HCEC 1CT (cell line): ENCODE data around the gene GPR171.
"Not testable (repeated sequence)": the region's sequence is repeated elsewhere in the genome, so short reads cannot be mapped to it uniquely, and the experiment has no call there.

ENCODE experiments used
- DNase-seq: peaks from one replicate; pipeline ENCODE4 v3.0.0-alpha.2; 2017

GPR171 gene

DNA sequence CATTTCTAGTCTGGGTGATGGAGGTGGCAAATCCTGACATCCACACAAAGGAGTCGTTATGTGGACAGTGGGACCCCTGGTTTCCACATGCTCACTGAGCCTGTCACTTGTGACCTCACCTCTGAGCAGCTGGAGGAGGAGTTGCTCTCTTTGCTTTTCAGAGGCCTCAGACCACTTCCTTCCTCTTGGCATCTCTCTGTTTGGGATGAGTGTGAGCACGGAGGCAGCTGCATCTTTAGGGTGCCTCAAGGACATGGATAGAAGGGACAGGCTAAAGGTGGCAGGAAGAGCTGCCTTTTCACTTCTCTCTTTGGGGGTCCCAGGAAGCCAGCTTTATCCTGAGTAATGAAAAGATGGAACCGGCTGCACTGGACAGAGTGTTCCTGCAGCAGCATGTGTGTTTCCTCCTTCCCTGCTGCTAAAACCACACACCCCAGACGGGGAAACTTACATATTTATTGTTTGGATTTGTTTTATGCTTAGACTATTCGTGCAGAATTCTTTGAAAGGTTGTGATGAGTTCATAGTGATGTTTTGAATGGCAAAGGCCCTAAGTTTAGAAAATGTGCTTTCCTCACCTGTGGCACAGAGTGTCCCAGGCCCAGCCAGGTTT, 31.8 kb downstream of the GPR171 start:
- no peak for DNase-seq

DNA sequence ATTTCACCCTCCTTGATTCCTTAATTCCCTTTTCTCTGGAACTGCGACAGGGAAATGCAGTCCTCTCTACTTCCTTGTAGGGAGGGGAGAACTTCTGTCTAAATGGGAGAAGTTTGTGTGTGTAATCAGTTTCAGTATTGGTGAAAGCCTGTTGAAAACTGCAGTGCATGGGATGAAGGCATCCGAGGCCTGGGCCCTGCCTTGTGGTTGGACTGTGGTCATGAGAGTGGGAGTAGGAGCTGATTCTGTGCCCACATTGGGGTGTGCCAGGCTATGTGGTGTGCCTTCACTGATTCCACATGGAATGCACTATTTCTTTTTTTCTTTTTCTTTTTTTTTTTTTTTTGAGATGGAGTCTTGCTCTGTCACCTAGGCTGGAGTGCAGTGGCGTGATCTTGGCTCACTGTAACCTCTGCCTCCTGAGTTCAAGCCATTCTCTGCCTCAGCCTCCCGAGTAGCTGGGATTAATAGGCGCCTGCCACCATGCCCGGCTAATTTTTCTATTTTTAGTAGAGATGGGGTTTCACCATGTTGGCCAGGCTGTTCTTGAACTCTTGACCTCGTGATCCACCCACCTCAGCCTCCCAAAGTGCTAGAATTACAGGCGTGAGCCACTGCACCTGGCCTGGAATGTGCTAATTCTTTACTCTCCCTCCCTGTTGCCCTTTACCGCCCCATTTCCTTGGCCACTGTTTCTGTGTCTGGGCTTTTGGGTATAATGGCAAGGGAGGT, 32.9 kb downstream of the GPR171 start:
- not testable (repeated sequence) for DNase-seq

DNA sequence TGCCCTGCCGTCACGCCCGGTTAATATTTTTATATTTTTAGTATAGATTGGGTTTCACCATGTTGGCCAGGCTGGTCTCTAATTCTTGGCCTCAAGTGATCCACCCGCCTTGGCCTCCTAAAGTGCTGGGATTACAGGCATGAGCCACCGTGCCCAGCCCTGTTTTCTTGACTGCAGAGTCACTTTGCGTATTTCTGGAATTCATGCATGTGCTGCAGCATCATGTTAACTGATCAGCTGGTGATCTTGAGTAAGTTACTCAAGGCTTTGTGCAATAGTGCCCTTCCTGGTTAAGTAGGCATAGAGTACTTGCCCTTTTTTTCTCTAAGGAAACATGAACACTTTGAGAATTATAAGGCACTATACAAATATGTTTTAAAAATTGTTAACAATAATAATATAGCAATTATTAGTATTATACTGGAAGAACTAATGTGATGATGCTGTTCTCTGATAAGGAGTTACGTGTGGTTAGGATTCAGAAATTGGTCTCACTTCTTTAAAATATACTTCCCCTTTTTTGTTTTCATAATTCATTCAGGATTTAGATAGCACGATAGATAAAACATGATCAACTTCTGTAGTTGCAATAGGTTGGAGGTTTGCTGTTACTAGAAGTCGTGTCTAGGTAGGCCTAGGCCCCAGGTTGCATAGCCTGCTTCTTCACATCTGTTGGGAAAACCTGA, 33.6 kb downstream of the GPR171 start:
- no peak for DNase-seq

DNA sequence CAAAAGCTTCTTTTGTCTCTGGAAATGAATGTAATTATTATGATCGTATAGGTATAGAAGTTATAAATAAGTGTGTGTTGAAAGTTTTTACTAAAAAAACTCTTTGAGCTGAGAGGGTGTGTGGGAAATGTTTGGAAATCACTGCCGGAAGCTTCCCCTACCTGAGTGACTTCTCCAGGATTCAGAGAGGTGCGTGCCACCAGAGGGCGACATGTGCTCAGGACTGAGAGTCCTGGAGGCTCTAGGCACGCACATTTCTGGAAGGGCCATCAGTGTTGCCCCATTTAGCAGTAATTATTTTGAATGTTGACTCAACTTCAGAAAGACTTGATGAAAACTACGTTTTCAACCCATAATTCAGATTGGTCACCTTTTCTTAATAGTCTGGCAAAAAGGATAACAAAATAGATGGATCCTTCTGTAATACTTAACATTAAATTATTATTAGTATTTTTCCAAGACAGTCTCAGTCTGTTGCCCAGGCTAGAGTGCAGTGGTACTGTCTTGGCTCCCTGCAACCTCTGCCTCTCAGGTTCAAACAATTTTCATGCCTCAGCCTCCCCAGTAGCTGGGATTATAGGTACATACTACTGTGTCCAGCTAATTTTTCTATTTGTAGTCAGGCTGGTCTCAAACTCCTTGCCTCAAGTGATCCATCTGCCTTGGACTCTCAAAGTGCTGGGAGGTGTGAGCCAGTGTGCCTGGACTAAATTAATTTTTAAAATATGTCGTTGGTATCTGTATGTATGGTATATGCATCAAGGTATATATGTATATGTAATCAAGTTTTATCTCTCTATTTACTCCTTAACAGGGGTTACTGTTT, 34.5 kb downstream of the GPR171 start:
- peak; percentile 51 for DNase-seq

DNA sequence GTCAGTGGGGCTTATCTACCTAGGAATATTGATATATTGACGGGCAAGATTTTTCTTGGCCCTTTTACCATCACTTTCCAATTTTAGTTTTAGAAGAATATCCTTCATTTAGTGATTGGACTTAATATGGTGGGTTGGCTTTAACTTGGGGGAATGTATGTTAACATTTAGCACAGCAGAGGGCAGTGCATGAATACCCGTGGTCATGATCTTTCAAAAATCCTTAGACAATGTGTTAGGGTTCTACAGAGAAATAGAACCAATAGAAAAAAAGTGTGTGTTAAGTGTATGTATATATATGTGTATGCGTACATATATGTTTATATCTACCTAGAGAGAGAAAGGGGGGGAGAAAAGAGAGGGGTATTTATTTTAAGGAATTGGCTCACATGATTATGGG, 36.9 kb downstream of the GPR171 start:
- no peak for DNase-seq

DNA sequence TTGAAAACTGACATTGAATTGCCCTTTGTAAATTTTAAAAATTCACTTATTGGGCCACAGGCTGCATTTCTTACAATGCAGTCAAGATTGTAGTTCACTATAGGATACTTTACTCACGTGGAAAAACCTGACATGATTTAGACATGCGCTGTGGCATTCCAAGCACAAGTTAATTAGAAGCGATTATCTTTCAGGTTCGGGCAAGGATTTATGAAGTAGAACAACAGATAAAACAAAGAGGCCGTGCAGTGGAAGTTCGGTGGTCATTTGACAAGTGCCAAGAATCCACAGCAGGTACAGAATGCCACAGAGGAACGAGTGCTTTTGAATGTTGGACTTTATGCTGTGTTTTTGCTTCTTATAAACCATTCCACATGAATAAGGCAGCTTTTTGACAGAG, 37.8 kb downstream of the GPR171 start:
- DNase-seq: no peak

DNA sequence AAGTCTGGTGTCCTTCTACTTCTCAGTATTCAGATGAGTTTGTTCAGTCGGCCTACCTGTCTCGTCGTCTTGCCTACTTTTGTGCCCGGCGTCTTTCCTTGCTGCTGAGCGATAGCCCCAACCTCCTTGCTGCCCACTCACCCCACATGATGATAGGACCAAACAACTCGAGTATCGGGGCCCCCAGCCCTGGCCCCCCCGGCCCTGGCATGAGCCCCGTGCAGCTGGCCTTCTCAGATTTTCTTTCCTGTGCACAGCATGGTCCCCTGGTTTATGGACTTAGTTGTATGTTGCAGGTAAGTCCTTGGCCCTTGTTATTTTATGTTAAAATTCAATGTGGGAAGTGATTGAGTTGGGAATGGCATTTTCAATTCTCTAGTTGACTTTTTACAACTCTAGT, 43.2 kb downstream of the GPR171 start:
- no peak for DNase-seq

DNA sequence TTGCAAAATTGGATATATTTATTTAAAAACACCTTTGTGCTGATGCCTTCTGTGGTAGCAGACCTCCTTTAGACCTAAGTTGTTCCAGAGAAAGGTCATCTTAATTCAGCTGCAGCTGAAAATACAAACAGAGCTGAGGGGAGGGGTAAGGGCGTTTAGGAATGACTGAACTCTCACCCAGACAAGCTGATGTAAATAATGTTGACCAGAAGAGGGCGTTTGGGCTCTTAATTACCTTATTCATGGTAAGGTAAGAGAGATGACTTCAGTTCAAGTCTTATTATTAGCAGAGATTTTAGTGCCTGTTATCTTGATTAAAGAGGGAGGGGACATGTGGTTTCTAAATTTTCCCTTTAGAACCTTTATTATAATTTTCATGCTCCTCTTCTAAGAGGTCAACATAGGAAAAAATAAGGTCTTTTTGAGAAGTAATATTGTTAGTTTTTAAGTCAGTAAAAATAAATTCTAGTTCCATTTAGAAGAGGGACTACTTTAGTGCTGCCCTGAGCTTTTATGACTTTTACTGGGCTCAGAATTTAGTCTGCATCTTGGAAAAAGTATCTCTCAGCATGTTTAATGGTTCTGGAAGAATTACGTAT, 46.3 kb downstream of the GPR171 start:
- peak; percentile 57 for DNase-seq

DNA sequence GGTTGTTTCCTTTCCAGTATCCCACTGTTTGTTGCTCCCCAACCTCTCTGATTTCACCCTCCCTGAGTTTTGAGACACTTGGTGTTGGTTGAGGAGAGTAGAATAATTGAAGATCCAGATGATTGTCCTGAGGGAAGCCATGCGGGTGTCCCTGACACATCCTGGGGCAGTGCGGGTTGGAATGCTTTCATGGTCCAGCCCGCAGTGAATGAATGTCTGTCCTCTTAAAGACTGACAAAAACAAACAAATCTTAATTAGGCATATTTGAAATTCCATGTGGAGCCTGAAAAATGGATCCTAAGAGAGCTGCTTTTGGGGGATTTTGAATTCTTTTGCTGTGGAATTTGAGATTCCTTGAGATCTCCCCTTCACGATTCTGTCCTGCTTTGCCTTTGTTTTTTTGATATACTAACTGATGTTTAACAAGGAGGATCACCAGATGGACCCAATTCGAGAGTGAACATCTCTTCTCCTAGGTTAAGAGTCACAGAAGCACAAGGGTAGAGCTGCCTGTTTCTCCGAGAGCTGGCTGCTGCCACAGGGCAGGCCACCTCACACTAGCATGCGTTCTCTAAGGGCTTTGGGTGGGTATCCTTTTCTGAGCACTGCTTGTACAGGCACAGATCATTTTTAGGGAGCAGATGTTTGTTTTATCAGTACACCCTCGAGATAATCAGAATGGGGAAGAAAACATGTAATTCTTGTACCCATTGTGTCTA, 47.4 kb downstream of the GPR171 start:
- no peak for DNase-seq

DNA sequence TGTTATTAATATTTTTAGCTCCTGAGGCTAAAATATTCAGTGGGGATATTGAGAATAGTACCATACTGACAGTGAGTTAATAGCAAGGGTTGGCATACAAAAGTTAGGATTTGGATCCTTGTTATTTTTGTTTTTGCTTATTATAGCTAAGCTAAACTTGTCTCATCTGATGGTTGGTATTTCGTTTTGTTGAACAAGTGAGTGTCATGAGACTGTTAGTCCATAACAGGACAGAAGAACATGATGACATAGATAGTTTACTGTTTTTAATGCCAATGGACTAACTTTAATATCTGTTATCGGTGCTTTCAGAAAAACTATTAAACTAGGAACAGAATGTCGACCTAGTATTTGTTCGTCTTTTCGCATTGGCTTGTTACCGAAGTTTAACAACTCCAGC, 48.5 kb downstream of the GPR171 start:
- no peak for DNase-seq

DNA sequence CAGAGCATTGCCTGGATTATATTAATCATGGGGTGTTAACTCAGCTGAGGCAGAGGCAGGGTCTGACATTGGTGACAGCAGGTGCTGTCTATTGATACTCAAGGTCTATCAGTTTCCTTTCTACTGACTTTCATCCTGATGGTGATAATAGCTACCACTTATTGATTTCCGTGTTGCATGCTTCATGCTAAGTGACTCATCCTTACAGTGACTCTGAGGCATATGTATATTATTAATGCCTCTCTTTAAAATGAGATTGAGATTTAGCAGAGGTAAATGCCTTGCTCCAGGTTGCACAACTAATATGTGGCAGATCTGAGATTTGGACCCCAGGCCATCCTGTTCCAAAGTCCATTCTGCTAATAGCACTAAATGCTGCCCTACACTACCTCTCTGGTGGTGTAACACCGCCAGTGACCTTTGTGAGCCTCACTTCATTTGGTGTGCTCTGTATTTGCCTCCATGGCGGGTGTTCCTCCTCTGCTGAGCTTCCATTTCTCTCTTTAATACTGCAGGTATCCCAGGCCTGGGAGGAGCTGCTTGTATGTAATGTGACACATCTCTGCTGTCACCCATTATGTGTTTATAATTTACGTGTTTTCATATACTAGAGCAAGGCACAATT, 50.4 kb downstream of the GPR171 start:
- no peak for DNase-seq
